DMS153 treated with DMSO at 0.1 percent for 48 hours (cell line): Measurements from ENCODE around the gene C18orf32.
A peak's percentile ranks its signal among the peaks of the same experiment; 100 is the strongest.
"Not testable (repeated sequence)": the region's sequence is repeated elsewhere in the genome, so short reads cannot be mapped to it uniquely, and the experiment has no call there.

Experiments used
- DNase-seq: peaks from one replicate; lab custom pipeline; 2025; ENCODE audit not compliant: unreplicated experiment; lab: John Stamatoyannopoulos, UW

Gene C18orf32

DNA sequence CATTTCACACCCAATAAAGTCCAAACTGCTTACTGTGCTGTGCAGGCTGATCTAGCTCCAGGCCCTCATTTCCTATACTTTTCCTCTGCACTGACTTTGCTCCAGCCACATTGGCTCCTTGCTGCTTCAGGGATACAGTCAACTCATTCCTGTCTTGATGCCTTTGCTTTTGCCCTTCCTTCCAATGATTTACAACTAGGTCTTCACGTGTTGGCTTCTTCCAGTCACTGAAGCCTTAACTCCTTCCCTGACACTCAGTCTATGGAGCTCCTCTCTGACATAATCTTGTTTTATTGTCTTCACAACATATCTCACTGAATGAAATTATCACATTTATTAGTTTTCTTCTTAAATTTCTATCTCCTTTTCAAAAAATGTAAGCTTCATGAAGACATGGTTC is 16.9 kb upstream of the C18orf32 start:
- no peak for DNase-seq

DNA sequence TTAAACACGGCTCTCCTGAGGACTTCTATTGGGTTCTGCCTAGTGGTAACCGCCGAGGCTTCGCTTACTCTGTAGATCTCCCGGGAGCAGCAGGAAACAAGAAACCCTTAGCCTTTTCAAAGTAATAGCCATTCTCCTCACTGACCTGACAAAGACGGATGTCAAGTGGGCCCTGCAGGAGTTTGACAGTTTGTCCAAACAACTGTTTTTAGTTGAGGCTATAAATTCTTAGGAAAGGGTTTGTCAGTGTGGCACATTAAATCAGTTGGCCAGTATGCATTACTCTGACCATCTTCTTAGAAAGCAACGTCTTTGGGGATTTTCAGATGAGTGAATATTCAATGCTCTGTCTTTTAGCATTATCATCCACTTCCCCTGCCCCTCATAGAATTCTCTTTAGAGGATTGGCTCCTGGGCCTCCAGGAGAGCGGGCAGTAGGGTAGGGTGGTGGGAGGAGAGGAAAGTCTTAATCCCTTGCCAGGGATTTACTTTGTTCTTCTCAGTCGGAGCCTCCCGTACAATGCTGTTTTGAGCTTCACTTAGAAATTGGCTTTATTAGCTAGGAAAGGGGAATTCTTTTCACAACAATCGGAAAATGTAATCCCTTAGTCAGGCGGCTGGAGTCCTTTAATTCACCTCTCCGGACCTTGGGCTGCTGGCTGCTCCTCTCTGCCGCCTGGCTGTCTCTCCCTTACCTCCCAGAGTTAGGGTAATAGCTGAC is 13.3 kb upstream of the C18orf32 start:
- no peak for DNase-seq

DNA sequence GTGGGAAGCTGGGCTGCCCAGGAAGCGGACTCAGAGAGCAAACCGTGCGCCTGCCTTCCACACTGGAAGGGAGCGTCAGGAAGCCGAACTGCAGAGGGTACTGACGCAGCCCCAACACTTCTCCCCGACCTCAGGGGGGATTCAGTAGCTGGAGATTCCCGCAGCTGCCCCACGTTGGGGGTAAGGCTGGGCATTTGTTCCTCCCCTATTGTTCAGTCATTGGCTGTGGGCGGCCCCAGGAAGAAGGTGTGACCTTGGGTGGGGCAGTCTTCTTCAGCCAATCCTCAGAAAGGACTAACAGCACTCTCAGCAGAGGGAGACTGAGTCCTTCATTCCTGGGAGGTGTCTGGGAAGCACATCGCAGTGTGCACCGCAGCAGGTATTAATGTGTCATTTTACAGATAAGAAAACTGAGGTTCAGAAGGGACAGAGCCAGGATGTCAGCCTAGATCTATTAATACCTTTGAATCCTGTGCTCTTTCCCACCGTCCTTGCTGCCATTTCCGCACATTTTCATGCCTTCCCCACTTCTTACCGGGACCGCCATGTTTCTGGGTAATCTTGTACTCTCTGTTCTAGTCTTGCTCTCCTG is 12.1 kb upstream of the C18orf32 start:
- DNase-seq, result no peak

DNA sequence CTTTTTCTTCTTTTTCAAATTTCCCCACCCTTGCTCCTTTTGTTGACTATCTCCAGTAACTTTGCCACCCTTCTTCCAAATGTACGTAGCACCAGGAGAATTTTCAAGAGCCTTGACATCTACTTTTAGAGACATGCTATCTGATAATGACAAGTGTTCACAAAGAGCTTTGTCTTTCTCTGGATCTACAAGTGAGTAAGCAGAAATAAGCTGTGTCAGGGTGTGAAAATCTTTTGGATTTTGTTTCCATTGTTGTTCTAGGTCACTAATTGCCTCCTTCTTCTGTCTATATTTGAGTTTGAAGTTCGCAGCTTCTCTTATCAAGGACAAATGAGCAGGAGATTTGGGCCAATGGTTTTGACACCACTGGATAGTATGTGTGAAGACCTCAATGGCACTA is 8.4 kb upstream of the C18orf32 start:
- DNase-seq, result no peak

DNA sequence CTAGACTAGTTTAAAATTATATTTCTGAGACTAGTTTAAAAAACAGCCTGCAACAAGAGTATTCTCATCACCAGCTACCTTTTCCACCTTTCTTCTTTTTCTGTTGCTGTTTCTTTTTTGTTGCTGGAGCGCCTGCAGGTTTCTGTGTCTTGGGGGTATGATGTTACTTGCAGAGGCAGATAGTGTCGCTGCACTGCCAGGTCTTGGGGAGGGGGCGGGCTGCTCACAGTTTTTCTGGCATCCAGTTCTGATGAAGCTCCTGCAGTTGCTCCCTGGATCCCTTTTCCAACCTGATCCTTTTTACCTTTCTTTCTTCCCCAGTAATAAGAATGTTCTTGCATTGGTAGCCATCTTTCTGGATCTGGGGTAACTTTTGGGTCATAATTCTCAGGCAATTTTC is 8.0 kb upstream of the C18orf32 start:
- no peak for DNase-seq

DNA sequence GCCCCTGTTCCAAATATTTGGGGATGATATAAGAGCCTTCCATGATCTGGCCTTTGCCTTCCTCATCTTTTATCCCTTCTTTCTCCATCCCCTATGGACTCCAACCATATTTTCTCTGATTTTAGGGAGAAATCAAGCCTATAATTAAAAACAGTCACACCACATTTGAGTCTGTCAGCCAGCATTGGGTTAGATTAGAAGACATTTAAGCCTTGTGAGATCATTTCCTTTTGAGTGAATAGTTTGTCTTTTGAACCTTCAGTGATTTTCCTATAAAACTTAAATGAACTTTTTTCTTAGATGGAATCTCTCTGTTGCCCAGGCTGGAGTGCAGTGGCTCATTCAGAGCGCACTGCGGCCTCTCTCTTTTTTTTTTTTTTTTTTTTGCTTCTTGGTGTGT is 7.6 kb upstream of the C18orf32 start:
- no peak for DNase-seq

DNA sequence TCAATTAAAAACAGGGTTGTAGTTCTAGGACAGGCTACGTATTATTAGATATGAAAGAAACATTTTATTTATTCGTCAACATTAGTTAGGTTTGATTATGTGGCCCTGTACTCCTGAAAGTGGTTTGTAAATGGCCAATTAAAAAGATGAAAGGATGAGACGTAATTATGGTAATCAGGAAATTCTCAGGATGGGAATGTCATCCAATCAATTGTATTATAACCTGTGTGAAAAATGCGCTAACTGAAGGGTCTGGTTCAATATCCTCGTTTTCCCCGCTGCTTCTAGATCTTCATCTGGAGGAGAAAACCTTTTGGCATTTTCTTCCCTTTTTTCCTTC is 5.6 kb upstream of the C18orf32 start:
- no peak for DNase-seq

DNA sequence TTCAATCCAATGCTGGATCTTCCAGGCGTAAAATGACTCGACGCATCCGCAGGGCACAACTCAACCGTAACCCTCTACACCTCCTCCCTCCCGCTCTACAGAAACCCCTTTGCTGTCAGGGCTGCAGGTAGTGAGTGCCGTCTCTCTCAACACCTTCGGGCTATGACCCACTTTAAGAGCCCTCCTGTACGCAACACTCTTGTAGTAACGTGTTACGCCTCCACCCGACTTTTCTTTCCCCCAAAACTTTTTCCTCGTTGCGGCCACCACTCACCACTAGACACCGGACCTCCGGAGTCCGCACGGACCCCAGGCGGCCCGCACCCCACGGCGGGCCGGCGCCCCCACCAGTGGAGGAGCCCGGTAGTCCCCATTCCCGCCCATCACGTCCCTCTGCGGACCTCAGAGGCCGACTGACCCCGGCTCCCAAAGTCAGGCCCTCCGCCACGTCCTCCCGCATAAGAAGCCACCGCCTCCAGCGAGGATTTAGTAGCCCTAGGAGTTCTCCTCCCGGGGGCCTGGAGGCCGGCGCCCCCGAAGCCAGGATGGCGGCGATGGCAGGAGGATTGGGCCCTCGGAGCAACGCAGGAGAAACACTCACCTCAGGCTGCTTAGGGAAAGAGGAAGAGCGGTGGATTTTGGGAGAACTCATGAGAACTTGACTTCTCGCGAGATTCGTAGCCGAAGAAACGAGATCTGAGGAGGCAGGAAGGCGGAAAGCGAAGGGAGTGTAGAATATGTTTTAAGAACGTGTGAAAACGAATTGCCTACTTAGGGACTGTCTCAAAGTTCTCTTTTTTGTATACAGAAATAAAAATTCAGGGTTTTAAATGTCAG is 5.0 kb upstream of the C18orf32 start, which contains the start of gene RPL17:
Gene RPL17, minus strand, starts transcription at position 609 of the 837 bp plus-strand sequence.
- DNase-seq, result peak; percentile 97

DNA sequence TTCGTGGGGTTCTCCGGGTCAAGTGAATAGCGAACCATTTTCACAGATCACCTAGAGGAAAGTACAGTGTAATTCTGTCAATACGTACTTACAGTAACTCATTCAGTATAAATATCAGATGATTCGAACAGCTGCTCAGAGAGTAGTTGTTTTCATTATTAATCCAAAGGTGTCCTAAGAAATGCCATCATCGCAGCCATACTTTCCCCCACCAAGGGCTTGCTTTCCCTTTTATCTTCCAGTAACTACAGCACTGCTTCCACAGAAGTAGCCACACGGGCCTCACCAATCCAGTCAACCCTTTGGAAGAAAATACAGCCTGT is 4.5 kb upstream of the C18orf32 start:
- no peak for DNase-seq

DNA sequence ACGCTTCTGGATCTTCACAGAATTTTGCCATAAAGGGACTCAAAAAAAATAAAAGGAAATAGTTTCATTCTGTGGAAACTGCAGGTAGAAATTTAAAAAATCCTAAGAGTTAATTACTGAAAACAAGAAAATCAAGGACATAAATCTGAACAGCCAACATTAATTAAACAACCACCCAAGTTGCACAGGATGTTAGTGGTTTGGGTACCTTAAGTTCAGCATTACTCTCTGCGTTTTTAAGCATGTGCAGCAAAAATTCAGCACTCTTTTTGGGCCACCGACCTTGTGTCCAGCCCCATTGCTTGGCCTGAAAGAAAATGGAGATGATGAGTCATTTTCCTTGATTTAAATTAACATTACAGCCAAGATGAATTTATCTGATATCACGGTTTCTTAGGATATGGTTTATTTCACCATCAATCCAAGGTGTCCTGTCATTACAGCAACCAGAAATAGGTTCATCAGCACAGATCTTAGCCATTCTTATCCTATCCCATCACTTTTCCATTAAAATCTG is 3.3 kb upstream of the C18orf32 start:
- no peak for DNase-seq

DNA sequence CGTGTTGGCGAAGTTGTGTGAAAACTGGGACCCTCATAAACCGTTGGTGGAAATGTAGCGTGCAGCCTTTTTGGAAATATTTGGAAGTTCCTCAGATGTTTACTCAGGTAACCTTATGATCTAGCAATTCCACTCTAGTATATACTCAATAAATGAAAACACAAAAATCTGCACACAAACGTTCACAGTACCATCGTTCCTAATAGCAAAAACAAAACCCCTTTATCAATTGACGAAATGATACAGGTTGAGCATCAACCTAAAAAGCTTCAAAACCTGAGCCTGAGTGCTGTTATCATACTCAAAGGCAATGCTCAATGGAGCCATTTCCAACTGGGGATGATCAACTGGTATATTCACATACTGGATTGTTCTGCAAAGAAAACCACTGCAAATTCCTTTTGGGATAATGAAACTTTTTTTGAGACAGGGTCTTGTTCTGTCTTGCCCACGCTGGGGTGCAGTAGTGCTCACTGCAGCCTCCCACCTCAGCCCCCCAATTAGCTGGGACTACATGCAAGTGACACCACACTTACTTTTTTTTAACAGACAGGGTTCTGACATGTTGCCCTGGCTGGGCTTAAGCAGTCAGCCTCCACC is 777 bp upstream of the C18orf32 start:
- DNase-seq, result no peak

DNA sequence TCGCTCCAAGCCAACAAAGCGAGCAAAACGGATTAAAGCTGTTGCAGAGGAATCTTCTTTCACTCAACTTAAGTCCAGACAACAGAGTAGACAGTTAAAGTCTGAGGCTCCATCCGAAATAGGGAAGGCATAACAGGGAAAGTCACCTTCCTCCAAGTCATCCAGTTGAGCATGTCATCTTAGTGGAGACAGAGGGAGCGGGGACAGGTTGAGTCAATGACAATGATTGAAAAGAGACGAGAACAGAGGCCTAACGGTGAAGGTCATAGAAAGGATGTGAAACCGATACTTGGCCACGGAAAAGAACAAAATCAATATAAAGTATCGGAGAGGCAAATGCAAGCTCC is 455 bp downstream of the C18orf32 start:
- no peak for DNase-seq

DNA sequence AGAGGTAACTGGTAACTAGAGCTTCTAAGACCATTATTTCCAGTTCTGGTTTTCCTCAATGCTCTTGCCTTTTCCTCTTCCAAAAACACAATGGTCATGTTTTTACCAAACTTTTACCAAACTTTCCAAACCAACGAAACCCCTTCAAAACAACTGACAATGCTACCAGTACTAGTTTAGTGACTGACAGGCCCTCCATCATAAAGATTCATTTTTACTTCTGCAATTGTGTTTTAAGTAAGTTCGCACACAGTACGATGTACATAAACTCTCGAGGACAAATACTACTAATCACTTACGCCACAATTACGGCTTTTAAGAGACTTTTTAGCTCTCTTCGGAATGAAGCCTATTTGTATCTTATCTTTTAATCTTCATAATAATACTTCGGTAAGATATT is 900 bp downstream of the C18orf32 start:
- no peak for DNase-seq

DNA sequence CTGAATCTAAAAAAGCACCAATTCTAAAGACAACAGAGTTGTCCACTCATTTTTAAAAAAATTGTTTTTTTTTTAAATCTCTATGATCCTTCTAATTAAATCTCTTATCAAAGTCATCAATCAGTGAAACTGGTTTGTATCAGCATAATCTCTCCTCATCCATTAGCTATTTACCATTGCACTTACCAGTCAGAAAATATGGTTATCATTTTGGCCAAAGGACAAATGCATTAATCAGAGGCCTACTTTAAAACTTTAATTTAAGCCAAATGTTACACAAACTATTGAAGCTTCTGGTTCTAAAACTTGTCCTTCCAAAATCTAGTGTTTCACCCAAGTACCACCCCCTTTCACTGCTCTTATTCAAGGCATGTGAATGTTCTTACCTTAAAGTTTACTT is 3.8 kb downstream of the C18orf32 start:
- no peak for DNase-seq

DNA sequence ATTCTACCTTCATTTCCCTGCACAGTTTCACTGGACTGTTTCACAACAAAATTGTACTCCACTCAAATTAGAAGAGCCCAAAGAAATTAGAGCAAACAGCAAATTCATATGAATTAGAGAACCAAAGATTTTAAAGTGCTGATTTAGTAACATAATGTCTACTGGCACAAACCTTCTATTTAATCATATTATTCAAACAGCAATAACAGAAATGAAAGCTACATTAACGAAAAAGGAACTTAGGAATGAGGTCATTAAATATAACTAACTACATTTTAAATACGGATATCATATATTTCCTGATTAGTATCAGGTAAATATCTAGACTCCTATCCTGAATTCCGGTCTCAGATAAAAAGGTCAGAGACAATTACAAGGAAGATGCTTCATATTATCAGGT is 5.1 kb downstream of the C18orf32 start:
- DNase-seq, result no peak

DNA sequence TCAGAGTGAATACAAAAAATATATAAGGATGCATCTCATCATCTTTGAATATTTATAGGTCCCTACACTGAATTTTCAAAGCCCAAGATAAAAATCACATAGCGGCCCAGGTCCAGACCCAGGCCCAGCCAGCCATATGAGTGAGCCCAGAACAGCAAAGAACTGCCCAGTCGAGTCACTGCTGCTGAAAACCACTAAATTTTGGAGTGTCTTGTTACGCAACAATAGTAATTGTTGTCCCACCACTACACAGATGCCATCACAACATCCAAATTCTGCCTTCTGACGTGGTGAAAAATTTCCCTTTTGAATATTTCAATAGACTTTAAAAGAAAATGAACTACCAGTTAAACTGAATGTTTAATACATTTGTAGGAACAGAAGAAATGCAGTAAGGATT is 5.7 kb downstream of the C18orf32 start:
- DNase-seq, result no peak

DNA sequence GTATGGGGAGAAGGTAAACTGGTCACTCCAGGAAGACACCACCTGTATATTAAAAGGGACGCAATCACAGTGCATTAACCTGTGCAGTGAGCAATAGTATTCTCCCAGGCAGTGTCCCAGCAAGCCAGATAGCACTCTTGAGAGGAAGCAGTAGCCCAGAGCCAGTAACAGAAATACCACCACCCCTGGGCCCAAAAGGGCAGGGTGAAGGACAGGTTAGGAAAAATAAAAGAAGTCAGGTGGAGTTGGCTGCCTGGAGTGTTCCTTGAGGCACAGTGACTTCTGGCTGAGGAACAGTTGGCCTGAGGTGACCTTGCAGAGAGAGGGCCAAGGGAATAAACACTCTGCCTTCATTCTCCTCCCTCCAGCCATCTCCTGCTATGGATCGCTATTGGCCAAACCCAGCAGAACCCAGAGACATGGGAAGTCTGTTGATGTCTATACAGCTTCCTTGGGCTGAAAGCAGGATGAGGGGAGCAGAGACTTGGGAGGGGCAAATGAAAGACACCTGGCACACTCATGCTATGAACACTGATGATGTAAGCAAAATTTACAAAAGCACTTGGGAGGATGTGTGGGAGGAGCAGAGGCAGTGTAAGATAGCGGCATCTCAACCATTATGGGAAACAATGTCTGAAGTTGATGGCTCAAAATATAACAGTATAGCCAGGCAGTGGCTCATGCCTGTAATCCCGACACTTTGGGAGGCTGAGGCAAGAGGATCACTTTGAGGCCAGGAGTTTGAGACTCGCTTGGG is 7.5 kb downstream of the C18orf32 start:
- no peak for DNase-seq

DNA sequence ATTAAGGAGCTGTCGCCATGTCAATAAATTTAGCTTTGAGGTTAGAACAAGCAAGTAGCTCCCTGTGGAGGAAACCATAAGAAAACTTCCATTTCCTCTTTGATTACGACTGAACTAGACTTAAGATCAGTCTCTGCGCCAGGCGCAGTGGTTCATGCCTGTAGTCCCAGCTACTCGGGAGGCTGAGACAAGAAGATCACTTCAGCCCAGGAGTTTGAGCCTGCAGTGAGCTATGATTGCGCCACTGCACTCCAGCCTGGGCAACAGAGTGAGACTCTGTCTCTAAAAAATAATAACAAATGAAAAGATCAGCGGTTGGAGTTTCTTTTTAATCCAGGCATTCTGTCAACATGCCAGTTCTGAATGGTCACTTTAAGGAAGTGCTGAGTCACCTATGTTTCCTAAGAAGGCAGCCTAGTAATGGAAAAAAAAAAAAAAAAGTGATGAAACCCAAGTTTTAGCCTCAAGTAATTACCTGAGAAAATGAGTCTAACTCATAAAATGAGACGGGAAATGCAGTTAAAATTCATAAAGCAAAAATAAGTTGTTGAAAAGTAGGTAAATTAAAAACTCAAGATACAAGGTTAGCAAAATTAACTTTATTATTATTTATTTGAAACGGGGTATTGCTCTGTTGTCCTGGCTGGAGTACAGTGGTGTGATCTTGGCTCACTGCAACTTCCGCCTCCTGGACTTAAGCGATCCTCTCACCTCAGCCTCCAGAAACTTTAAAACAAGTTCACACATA is 10.2 kb downstream of the C18orf32 start:
- DNase-seq, result no peak

DNA sequence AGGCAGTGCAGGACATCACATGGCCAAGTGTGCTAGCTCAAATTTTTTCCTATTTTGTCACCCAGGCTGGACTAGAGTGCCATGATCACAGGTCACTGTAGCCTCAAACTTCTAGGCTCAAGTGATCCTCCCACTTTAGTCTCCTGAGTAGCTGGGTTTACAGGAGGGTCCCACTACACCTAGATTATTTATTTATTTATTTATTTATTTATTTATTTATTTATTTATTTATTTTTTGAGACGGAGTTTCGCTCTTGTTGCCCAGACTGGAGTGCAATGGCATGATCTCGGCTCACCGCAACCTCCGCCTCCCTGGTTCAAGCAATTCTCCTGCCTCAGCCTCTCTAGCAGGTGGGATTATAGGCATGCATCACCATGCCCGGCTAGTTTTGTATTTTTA is 12.1 kb downstream of the C18orf32 start:
- DNase-seq, result not testable (repeated sequence)

DNA sequence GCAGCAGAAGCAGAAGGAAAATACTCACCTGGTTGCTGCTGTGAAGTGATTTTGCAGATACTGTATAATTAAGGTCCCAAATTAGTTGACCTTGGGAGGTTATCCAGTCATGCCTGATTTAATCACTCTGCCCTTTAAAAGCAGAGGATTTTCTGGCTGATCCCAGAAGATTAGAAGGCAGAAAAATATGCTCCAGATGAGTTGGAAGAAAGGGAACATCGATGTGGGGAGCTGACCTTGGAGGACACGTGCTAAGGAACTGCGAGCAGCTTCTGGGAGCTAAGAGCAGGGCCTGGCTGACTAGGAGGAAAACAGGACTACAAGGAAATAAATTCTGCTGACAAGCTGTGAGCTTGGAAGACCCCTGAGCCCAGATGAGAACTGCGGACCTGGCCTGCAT is 13.3 kb downstream of the C18orf32 start:
- no peak for DNase-seq
